Loucy (cell line): Measurements from ENCODE around the gene FBN1.

Experiments used
- H2AFZ ChIP-seq: fragments of 200-600 bp; sonication (generic); 2 replicates; pipeline ENCODE4 v1.6.0; 2016; ENCODE audit warnings: antibody characterized with exemption, mild to moderate bottlenecking, low read length, moderate library complexity
- H3F3A ChIP-seq: fragments of 200-600 bp; 2 replicates; pipeline ENCODE4 v1.6.0; 2016; ENCODE audit warnings: antibody characterized with exemption, low read depth, mild to moderate bottlenecking
- H3K27me3 ChIP-seq: fragments of 200-600 bp; sonication (generic); 2 replicates; pipeline ENCODE4 v1.6.1; 2014; ENCODE audit warnings: low read length, mild to moderate bottlenecking; ENCODE audit not compliant: insufficient read depth, poor library complexity, severe bottlenecking
- H3K36me3 ChIP-seq: fragments of 200-600 bp; sonication (generic); 2 replicates; pipeline ENCODE4 v1.6.1; 2016; ENCODE audit warnings: low read length; ENCODE audit not compliant: insufficient read depth
- H3K4me1 ChIP-seq: fragments of 200-600 bp; sonication (generic); 2 replicates; pipeline ENCODE4 v1.5.1; 2014; ENCODE audit warnings: low read length, mild to moderate bottlenecking; ENCODE audit not compliant: insufficient read depth, poor library complexity, severe bottlenecking
- H3K4me2 ChIP-seq: fragments of 200-600 bp; sonication (generic); 2 replicates; pipeline ENCODE4 v1.6.0; 2014; ENCODE audit warnings: antibody characterized with exemption, low read length, low read depth, mild to moderate bottlenecking; ENCODE audit not compliant: poor library complexity, severe bottlenecking
- H3K4me3 ChIP-seq: fragments of 200-600 bp; sonication (generic); 2 replicates; pipeline ENCODE4 v1.5.1; 2014; ENCODE audit warnings: low read length, mild to moderate bottlenecking, mixed read lengths; ENCODE audit not compliant: poor library complexity, severe bottlenecking
- H3K79me2 ChIP-seq: fragments of 200-600 bp; sonication (generic); 2 replicates; pipeline ENCODE4 v1.6.1; 2014; ENCODE audit warnings: low read length; ENCODE audit not compliant: insufficient read depth
- H3K9ac ChIP-seq: fragments of 200-600 bp; sonication (generic); 2 replicates; pipeline ENCODE4 v1.6.0; 2014; ENCODE audit warnings: mild to moderate bottlenecking, low read depth, low read length, moderate library complexity; ENCODE audit not compliant: poor library complexity, severe bottlenecking
- H3K9me2 ChIP-seq: fragments of 200-600 bp; sonication (generic); replicated peaks from 2 replicates; pipeline ENCODE4 v1.6.1; 2016; ENCODE audit warnings: low read depth, low read length, mixed read lengths
- H3K9me3 ChIP-seq: fragments of 200-600 bp; sonication (generic); 2 replicates; pipeline ENCODE4 v1.6.1; 2014; ENCODE audit warnings: mild to moderate bottlenecking, antibody characterized with exemption, low read length, low read depth; ENCODE audit not compliant: insufficient read depth
- H4K20me1 ChIP-seq: fragments of 200-600 bp; sonication (generic); 2 replicates; pipeline ENCODE4 v1.6.0; 2014; ENCODE audit warnings: antibody characterized with exemption, low read length, mild to moderate bottlenecking; ENCODE audit not compliant: insufficient read depth, poor library complexity, severe bottlenecking
- EZH2phosphoT487 ChIP-seq: fragments of 200-600 bp; IDR thresholded peaks from 2 replicates; pipeline ENCODE4 v1.6.1; 2018; ENCODE audit warnings: antibody characterized with exemption, mild to moderate bottlenecking, moderate library complexity, borderline replicate concordance
- TF ChIP-seq, protein P1 (sequence below): fragments of 200-600 bp; sonication (generic); conservative IDR thresholded peaks from 2 replicates; pipeline ENCODE4 v1.5.1; 2014; ENCODE audit warnings: mild to moderate bottlenecking, antibody characterized with exemption, low read length

The FBN1 gene

DNA sequence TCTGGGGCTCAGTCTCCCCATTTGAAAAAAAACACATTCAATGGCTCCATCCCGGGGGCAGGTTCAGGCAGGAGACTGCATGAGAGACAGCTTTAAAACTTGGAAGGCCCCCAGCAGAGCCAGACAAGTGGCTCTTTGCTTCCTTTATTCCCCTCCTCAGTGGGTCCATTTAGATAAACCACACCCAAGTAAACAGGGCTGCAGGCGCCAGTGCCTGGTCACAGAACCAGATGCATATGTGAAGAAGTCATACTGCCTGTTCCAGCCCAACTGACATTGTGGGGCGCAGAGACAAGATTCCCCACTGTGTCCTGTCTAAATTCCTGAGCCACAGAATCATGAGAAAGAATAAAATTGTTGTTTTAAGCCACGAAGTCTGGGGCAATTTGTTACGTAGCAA, 9.0 kb downstream of the FBN1 start:
- H3K9me2 ChIP-seq = no peaks in the 10 kb centered on the region
- no peak overlapping the region for H3K9ac ChIP-seq
- no peak overlapping the region for H3K4me2 ChIP-seq
- H3K36me3 ChIP-seq = no peaks in the 10 kb centered on the region
- H3K27me3 ChIP-seq = no peaks in the 10 kb centered on the region
- no peaks in the 10 kb centered on the region for H3K9me3 ChIP-seq
- H3K79me2 ChIP-seq = no peaks in the 10 kb centered on the region
- H4K20me1 ChIP-seq = no peaks in the 10 kb centered on the region
- no peaks in the 10 kb centered on the region for H3F3A ChIP-seq
- no peak overlapping the region for H2AFZ ChIP-seq
- TF ChIP-seq, protein P1, sequence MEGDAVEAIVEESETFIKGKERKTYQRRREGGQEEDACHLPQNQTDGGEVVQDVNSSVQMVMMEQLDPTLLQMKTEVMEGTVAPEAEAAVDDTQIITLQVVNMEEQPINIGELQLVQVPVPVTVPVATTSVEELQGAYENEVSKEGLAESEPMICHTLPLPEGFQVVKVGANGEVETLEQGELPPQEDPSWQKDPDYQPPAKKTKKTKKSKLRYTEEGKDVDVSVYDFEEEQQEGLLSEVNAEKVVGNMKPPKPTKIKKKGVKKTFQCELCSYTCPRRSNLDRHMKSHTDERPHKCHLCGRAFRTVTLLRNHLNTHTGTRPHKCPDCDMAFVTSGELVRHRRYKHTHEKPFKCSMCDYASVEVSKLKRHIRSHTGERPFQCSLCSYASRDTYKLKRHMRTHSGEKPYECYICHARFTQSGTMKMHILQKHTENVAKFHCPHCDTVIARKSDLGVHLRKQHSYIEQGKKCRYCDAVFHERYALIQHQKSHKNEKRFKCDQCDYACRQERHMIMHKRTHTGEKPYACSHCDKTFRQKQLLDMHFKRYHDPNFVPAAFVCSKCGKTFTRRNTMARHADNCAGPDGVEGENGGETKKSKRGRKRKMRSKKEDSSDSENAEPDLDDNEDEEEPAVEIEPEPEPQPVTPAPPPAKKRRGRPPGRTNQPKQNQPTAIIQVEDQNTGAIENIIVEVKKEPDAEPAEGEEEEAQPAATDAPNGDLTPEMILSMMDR = no peak
- no peak for TF ChIP-seq EZH2phosphoT487
- no peak overlapping the region for H3K4me3 ChIP-seq
- H3K4me1 ChIP-seq = no peaks in the 10 kb centered on the region

DNA sequence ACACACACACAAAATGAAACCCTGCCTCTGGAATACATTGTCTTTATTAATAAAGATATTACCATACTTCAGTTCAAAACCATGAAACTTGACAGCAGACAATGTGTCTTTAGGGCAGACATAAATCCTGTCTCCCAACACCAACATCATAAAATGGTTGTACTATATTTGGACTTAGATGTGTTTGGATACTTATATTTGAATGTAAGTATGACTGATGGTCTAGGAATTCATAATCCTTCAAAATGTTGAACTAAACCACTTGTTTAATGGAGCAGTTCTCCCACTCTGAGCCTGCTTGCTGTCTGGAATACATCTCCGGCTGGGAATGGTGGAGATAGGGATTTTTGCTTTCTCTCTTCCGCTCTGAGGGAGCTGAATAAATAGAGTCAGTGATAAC, 10.6 kb downstream of the FBN1 start:
- H2AFZ ChIP-seq = no peak overlapping the region
- no peak overlapping the region for H3K4me2 ChIP-seq
- no peaks in the 10 kb centered on the region for H3K4me1 ChIP-seq
- H3K79me2 ChIP-seq = no peaks in the 10 kb centered on the region
- no peaks in the 10 kb centered on the region for H3F3A ChIP-seq
- H3K4me3 ChIP-seq = no peak overlapping the region
- H4K20me1 ChIP-seq = no peaks in the 10 kb centered on the region
- no peak for TF ChIP-seq EZH2phosphoT487
- TF ChIP-seq, protein P1 = no peak
- H3K36me3 ChIP-seq = no peaks in the 10 kb centered on the region
- H3K27me3 ChIP-seq = no peaks in the 10 kb centered on the region
- no peak overlapping the region for H3K9ac ChIP-seq
- H3K9me2 ChIP-seq = no peaks in the 10 kb centered on the region
- no peaks in the 10 kb centered on the region for H3K9me3 ChIP-seq

DNA sequence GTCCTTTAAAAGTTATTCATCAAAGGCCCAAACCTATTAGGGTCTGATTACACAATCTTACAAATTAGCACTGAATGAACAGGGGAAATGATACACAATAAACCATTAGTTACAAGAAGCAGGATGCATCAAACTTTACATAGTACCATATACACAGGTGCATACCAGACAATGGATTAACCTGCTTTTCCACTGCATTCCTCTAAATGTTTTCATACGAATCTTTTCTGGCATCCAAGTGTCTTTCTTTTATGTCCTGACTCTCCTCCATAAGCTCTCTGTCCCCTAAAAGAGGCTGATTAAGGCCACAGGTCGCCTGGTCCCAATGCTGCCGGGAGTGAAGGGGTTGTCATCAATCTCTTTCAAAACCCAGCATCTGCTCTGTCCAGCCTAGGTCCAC, 11.4 kb downstream of the FBN1 start:
- H3K4me3 ChIP-seq = no peak overlapping the region
- TF ChIP-seq, protein P1 = no peak
- no peak for TF ChIP-seq EZH2phosphoT487
- no peaks in the 10 kb centered on the region for H4K20me1 ChIP-seq
- no peaks in the 10 kb centered on the region for H3K9me2 ChIP-seq
- H2AFZ ChIP-seq = no peak overlapping the region
- no peaks in the 10 kb centered on the region for H3K4me1 ChIP-seq
- H3K9ac ChIP-seq = no peak overlapping the region
- H3K4me2 ChIP-seq = no peak overlapping the region
- no peaks in the 10 kb centered on the region for H3K27me3 ChIP-seq
- no peaks in the 10 kb centered on the region for H3K9me3 ChIP-seq
- H3K79me2 ChIP-seq = no peaks in the 10 kb centered on the region
- no peaks in the 10 kb centered on the region for H3F3A ChIP-seq
- no peaks in the 10 kb centered on the region for H3K36me3 ChIP-seq
